IPS-18c (cell line): ENCODE measurements around the gene ZNF683.
"Not testable (repeated sequence)": the region's sequence is repeated elsewhere in the genome, so short reads cannot be mapped to it uniquely, and the experiment has no call there.

Experiments
- H3K4me3 ChIP-seq: 2 replicates; pipeline ENCODE4 v1.7.0; 2013; ENCODE audit warnings: low read depth, mild to moderate bottlenecking, low read length, moderate library complexity; ENCODE audit not compliant: insufficient read depth
- H3K9me3 ChIP-seq: one replicate; pipeline ENCODE4 v1.6.1; 2013; ENCODE audit warnings: mild to moderate bottlenecking, low read length, moderate library complexity; ENCODE audit not compliant: control insufficient read depth, insufficient read depth

The ZNF683 gene

DNA sequence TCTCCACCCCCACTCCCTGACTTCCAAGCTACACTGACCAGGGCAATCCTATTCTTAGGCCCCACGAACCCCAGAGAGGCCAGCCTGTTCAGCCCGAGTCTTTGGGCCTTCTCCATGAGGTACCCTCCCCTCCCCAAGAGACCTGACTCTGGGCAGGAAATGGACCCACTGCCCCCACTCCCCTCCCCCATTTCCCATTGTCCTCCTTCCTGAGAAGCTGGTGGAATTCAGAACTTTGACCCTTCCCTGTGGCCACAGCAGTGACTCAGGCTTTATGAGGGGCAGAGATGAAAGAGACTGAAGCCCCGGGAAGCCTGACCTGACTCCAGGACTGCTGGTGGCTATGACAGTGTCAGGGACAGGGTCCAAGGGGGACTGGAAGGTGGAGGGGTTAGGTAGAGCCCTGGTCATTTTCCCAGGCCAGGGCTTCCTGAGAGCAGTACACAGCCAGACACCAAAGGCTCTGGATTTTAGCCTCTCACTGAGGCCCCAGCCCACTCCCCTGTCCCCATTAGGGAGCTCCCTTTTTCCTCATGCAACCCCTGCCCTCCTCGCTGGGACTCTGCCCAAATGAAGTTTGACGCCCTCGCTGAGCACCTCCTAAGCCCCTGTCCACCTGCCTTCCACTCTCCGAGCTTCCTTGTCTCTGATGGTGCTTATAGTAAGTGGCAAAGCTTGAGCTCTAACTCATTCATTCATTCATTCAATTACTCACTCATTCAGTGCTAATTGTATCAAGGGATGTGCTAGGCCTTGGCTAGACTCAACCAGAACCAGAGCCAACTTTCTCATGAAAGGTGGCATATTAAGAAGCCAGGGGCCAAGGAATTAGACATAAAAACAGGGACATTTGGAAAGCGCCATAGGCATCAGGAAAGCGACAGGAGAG is 21.6 kb downstream of the ZNF683 start:
- H3K4me3 ChIP-seq = no peak overlapping the region

DNA sequence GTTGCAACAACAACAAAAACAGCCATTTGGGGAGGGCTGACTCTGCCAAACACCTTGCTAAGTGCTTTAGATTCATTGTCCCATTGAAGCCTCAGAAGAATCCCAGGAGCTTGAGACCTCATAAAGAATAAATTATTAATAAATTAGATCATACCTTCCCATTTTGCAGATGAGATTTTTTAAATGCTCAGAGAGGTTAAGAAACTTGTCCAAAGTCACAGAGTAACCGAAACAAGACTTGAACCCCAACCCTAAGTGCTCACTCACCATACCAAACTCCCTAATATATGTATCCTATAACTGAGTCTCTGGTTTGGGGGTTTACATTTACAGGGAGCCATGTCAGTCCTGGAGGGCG is 22.2 kb downstream of the ZNF683 start:
- no peaks in the 10 kb centered on the region for H3K9me3 ChIP-seq

More for the DNA sequence above, 21.6 kb downstream of the ZNF683 start:
- no peaks in the 10 kb centered on the region for H3K9me3 ChIP-seq

DNA sequence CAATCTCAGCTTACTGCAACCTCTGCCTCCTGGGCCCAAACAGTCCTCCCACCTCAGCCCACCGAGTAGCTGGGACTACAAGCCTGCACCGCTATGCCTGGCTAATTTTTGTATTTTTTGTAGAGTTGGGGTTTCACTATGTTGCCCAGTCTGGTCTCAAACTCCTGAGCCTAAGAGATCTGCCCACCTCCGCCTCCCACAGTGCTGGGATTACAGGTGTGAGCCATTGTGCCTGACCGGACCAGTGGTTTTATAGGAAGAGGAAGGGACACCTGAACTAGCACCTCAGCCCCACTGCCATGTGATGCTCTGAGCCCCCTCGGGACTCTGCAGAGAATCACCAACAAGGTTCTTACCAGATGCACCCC is 22.7 kb downstream of the ZNF683 start:
- H3K4me3 ChIP-seq = no peak overlapping the region

More for the DNA sequence above, 22.2 kb downstream of the ZNF683 start:
- no peak overlapping the region for H3K4me3 ChIP-seq

DNA sequence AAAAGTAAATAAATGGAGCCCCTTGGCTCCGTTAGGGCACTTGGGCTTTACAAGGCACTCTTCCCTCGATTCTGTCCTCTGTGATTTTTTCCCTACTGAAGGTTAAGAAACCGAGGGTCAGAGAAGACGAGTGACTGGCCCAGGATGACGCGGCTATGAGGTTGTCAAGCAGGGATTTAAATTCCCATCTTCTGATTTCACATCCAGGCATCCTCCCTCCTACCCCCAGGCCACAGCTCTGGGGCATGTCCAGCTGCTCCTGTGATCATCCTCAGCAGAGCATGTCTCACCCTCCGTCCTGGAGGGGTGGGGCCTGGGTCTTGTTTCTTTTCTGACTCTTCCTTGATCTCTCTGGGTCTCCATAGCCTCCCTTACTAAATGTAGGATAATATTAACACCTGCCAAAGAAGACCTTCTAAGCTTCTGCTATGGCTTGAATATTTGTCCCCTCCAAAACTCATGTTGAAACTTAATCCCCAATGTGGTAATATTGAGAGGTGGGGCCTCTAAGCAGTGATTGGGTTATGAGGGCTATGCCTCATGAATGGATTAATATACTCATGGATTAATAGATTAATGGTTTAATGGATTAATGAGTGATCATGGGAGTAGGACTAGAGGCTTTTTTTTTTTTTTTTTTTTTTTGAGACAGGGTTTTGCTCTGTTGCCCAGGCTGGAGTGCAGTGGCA is 23.2 kb downstream of the ZNF683 start:
- Histone ChIP-seq H3K4me3 (no peak overlapping the region), H3K9me3 (no peaks in the 10 kb centered on the region)

More for the DNA sequence above, 22.7 kb downstream of the ZNF683 start:
- no peaks in the 10 kb centered on the region for H3K9me3 ChIP-seq

GRCh38 chr1:26346274-26347033 is 26.1 kb downstream of the ZNF683 start:
- Histone ChIP-seq H3K4me3 (no peak overlapping the region), H3K9me3 (no peaks in the 10 kb centered on the region)

- Histone ChIP-seq H3K9me3 (no peaks in the 10 kb centered on the region), H3K4me3 (no peak overlapping the region)
Measured at GRCh38 chr1:26345718-26346117, 26.8 kb downstream of the ZNF683 start.

DNA sequence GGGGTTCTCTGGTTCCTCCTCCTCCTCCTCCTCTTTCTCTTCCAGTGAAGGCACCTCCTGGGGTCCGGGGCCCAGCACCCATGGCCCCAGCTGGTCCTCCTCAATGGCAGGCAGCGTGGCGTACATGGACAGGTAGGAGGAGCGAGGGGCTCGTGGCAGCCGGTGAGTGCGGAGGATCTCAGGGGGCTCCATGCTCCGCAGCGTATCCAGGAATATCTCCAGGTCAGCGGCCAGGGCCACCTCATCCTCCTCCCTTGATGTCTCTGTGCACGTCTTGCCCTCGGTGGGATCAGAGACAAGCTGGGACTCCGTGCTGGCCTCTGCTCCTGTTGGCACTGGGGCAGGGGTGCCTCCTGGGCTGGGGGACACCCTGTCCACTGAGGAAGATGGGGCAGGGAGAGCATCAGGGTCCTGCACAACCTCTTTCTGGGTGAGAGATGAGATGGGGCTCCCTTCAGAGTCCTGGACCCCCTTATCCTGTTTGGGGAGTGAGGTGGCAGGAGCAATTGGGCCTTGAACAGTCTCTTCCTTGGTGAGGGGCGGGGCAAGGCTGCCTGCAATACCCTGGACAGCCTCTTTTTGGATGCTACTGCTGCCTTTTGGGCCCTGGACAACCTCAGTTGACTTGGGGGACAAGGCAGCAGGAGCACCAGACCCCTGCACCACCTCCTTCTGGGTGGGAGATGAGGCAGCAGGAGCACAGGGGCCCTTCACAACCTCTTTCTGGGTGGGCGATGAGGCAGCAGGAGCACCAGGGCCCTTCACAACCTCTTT is 28.2 kb downstream of the ZNF683 start:
- no peak overlapping the region for H3K4me3 ChIP-seq
- no peaks in the 10 kb centered on the region for H3K9me3 ChIP-seq

GRCh38 chr1:26340047-26340481 is 32.5 kb downstream of the ZNF683 start:
- H3K4me3 ChIP-seq = no peak overlapping the region

DNA sequence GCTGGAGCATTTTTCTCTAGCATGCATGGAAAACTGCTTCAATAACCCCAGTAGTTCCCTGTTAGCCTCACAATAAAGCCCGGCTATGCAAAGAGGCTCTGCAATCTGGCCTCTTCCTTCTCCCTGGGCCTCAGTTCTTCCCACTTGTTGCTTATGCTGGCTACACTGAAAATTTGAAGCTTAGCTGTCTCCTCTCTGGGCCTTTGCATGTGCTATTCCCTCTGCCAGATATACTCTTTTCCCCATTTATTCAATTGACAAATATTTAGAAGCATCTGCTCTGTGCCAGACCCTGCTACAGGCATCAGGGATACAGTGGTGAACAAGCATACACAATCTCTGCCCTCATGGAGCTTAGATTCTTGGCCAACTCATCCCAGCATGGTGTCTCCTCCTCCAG is 33.9 kb downstream of the ZNF683 start:
- H3K9me3 ChIP-seq = no peaks in the 10 kb centered on the region
- H3K4me3 ChIP-seq = no peak overlapping the region

More at GRCh38 chr1:26340047-26340481, 32.5 kb downstream of the ZNF683 start:
- no peaks in the 10 kb centered on the region for H3K9me3 ChIP-seq

DNA sequence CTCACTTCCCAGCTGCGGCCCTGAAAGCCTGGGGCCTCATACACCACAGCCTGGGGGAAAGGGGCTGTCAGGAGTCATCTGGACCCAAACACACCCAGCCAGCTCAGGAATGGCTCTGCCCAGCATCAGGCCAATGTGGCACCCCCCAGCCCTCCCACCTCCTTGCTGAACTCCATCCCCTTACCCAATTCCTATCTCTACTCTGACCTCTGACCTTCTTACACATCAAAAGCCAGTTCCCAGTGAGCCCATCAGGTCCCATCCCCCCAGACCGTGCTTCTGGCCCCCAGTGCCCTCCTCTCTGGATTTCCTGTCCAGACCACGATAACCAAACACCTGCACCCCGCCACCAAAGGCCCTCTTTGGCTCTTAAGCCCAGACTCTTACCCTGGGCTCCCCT is 34.9 kb downstream of the ZNF683 start:
- Histone ChIP-seq H3K9me3 (no peaks in the 10 kb centered on the region), H3K4me3 (no peak overlapping the region)

GRCh38 chr1:26337206-26337535 is 35.4 kb downstream of the ZNF683 start:
- Histone ChIP-seq H3K9me3 (no peaks in the 10 kb centered on the region), H3K4me3 (0 out of 2 replicates have a peak overlapping the region, but pooled peaks have one; percentile 75)

- Histone ChIP-seq H3K9me3 (no peaks in the 10 kb centered on the region), H3K4me3 (peak overlapping the region; percentile 75)
Measured at GRCh38 chr1:26336477-26337205, 35.9 kb downstream of the ZNF683 start.

- H3K9me3 ChIP-seq = no peaks in the 10 kb centered on the region
- H3K4me3 ChIP-seq = peak overlapping the region; percentile 75
Measured at GRCh38 chr1:26335774-26336476, 36.6 kb downstream of the ZNF683 start.

DNA sequence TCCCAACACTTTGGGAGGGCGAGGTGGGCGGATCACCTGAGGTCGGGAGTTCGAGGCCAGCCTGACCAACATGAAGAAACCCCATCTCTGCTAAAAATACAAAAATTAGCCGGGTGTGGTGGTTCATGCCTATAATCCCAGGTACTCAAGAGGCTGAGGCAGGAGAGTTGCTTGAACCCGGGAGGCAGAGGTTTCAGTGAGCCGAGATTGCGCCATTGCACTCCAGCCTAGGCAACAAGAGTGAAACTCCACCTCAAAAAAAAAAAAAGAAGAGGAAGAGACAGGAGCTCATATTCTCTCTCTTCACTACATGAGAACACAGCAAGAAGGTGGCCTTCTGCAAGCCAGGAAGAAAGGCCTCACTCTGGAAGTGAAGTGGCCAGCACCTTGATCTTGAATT is 39.2 kb downstream of the ZNF683 start:
- not testable (repeated sequence) for H3K9me3 ChIP-seq, H3K4me3 ChIP-seq

DNA sequence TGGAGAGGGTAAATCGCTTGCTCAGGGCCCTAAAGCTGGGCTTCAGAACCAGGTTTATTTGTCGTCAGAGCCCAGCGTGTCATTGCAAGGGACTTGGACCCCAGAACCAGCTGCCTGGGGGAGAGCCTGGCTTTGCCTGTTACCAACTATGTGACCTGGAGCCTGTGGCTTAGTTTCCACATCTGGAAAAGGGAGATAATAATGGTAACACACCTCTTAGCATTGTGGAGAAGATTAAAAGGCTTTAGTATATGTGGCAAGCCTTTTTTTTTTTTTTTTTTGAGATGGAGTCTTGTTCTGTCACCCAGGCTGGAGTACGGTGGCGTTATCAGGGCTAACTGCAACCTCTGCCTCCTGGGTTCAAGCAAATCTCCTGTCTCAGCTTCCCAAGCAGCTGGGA is 42.3 kb downstream of the ZNF683 start:
- no peaks in the 10 kb centered on the region for H3K9me3 ChIP-seq
- H3K4me3 ChIP-seq = no peak overlapping the region

DNA sequence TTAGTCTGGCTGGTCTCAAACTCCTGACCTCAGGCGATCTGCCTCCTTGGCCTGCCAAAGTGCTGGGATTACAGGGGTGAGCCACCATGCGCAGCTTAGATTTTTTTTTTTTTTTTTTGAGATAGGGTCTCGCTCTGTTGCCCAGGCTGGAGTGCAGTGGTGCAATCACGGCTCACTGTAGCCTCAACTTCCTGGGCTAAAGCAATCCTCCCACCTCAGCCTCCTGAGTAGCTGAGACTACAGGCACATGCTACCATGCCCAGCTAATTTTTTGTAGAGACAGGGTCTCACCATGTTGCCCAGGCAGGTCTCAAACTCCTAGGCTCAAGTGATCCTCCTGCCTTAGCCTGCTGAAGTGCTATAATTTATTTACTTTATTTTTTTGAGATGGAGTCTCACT is 43.2 kb downstream of the ZNF683 start:
- not testable (repeated sequence) for H3K9me3 ChIP-seq, H3K4me3 ChIP-seq
